HG03460 (cell line): ENCODE measurements around the gene FAM110A.
"Not testable (repeated sequence)": the region's sequence is repeated elsewhere in the genome, so short reads cannot be mapped to it uniquely, and the experiment has no call there.

Source experiments
- ATAC-seq: cut with Tn5 transposase; IDR thresholded peaks from one replicate; pipeline ENCODE4 v1.9.1; 2021; ENCODE audit not compliant: unreplicated experiment

FAM110A gene

DNA sequence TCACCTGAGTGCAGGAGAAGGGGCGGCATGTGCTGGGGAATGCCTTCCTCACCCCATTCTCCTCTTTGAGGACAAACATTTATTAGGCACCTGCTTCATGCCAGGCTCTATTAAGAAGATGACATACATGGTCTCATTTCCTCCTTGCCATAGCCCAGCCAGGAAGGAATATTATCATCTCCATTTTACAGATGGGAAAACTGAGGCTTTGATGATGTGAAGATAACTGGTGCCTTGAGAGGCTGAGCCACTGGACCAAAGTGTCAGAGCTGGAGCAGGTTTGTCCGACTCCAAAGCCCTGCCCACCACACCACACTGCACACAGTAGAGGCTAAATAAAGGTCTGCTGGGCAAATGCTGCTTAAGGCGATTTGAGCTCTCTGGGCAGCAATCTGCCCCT lies 37.2 kb downstream of the FAM110A start:
- no peak for ATAC-seq

DNA sequence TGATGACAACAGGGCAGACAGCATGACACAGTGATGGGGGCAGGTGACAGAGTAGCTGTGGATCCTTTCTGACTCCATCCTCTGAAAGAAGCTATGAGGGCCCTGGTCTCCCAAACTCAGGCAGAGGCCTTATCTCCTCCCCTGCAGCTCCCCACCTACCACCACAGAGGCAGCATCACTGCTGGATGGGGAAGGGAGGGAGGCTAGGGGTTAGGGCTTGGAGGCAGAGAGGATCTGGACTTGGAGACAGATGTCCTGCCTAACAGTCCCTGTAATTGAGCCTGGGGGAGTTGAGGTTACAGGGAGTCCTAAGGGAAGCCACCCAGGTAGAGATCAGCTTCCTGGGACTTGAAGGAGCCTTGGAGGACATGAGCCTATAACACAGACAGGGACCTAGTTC lies 37.9 kb downstream of the FAM110A start:
- ATAC-seq: no peak

DNA sequence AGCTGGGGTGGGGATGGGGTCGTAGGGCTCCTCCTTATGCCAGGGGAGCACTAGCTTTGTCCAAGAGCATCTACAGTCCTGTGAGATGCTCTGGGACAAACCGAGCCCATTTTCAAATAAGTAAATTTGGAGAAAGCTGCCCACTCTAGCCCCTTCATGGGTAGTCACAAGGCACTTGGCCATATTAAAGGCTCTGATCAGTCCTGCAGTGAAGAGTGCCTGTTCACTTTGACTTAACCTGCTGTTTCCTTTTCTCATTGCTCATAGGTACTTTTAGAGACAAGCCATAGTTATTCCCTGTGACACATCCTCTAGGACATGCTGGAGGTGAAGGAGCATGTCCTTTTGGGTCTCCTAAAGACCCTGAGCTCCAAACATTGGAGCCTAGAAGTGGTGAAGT lies 38.4 kb downstream of the FAM110A start:
- ATAC-seq: no peak

DNA sequence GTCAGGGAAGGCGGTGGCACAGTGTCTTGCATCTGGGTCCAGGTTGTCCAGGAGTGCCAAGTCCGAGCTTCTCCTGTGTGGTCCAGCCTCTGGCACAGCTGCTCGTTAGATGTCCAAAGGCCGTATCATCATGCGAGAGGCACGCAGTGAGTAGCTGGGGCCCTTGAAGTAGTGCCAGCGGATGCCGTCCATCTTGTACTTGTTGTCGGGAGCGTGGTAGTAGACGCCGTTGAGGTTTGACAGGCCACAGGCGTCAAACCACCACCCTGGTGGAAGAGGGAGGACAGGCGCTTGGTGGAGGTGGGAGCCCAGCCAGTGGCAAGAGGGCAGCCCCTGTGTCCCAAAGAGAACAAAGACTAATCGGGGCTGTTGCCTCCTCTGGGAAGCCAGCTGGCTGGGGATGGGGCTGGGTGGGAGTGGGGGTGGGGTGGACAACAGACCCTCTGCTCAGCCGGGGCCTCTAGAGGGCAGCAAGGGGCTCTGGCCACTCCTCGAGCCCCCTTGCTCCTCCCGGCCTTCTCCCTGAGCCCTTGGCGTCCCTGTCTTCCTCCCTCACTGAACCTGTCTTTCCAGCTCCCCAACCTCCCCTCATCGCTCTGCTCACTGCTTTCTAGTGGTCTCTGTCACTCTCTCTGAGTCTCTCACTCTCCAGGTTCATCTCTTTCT lies 39.5 kb downstream of the FAM110A start:
- ATAC-seq: no peak

DNA sequence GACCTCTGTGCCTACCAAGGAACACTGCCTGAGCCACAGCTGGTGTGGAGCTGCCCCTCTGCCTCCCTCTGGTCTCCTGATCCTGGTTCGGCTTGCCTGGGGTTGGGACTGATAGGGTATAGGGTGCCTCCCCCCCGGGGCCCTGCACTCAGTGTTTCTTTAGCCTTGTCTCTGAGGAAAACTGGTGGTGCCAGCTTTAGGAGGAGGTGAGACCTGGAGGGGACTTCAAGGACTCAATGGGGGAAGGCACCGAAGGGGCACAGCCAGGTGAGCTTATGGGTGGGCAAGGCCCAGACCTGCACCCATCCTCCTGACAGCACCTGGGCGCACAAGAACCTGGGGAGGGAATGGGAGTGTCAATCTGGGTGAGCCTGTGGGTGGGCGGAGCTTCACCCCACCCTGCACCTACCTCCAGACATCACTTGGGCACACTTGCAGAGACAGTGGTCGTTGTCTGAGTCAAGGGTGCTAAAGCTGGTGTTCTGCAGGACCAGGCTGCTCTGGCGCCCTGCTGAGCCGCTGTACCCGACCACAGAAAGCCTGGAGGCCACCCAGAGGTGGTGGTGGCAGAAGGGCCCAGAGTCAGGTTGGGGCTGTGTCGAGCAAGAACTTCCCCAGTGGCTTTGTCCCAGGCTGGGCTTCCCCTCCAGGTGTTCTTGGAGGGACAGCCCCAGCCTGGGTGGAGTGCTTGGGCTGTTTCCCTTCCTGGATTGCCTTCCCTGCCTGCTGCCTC lies 40.5 kb downstream of the FAM110A start:
- ATAC-seq: no peak

DNA sequence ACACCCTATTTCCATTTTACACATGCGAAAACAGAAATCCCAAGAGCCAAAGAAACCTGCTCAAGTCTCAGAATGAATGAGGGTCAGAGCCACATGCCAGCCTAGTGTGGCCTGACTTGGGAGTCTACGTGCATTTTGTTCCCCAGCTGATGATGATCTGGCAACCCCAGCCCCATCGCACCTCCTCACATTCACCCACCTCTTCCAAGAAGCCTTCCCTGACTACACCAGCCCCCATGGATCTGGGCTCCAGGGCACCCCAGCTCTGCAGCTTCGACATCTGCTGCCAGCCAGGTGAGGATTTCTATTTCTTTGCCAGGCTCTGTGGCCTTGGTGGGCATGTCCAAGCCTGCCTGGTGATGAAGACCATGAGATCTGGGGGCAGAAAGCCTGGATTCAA lies 41.6 kb downstream of the FAM110A start:
- ATAC-seq: no peak

DNA sequence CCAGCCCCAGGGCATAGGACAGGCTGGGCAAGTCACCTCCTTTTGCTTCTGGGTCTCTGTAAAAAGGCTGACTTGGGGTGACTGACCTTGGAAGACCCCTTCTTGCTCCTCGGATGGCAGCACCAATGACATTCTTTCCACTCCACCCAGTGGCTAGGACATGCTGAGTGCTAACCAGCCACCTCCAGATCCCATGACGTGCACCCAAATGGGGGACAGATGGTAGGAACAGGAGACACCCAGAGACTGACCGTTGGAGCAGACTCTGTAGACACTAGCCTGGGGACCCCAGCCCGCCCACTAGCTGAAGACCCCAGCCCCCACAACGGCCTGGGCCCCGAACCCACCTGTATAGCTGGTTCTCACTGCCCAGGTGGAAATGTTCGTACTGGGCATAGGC lies 44.3 kb downstream of the FAM110A start:
- ATAC-seq: no peak

DNA sequence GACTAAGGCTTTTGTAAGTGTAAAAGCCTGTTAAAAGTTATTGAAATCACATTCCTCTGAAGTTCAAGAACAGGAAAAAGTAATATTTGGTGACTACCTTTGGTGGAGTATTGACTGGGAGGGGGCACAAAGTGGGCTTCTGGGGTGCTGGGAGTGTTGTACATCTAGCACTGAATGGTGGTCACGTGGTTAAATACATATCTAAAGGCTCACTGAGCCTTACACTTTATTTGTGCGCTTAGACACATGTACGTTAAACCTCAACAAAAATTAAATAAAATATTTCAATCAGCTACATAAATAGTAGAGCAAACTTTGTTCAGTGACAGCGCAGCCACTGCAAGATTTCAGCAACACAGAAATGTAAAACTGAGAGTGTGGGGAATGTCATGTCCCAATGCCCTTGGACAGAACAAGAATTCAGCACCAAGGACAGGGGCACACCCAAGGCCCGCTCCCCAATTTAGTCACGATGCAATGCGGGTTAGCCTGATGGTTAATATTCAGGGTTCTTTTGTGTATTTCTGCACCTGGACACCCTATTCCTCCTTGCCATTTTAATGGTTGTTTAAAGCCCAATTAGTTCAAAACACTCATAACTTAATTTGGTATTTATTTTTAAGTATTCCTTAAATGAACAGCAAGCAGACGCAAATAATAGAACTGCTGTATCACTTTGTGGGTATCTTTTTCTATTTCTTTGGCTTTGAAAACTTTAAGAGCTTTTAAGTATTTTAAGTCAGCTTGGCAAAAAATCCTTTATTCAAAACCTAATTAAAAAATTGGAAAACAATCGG lies 45.2 kb downstream of the FAM110A start:
- ATAC-seq: no peak

DNA sequence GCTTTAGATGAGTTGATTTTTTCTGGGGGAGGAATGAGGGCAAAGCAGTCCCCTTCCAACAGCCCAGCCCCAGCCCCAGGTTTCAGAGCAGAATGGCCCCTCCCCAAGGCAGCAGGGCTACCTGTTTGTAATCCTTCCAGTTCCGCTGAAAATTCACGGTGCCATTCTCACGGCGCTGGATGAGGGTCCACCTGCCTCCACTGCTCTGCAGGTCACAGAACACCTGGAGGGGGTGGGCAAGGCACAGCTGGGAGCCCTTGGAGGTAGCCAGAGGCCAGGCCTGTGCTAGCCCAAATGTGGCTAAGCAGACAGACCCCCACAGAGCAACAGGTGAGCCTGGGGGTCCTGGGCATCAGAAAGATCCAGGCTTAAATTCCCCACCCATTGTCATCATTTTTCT lies 46.1 kb downstream of the FAM110A start:
- no peak for ATAC-seq

DNA sequence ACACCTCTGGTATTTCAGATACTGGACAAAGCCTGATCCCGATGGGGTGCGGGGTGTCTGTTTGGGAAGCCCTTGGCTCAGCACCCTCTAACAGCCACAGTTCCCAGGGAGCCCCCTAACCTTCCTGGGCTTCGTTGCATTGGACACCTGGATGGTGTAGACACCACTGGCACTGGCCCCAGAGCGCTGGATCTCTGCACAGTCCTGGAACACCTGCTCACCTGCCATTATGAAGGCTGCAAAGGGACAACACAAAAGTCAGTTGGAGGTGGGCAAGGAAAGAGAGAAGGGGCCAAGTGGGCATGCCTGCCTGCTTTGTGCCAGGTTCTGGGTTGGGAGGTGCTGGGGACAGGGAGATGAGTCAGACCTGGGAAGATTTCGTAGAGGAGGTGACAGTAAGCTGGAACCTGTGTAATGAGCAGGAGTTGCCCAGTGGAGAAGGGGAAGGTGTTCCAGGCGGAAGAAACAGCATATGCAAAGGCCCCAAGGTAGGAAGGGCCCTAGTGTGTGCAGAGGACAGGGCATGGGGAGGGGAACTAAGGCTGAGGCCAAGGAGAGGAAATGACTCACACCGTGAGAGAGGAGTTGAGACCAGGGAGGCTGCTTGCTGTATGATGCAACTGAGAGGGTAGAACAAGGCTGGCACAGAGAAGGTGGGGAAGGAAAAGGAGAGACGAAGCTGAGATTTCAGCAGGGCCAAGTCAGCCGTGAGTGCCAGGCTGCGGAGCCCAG lies 47.7 kb downstream of the FAM110A start:
- ATAC-seq: no peak

DNA sequence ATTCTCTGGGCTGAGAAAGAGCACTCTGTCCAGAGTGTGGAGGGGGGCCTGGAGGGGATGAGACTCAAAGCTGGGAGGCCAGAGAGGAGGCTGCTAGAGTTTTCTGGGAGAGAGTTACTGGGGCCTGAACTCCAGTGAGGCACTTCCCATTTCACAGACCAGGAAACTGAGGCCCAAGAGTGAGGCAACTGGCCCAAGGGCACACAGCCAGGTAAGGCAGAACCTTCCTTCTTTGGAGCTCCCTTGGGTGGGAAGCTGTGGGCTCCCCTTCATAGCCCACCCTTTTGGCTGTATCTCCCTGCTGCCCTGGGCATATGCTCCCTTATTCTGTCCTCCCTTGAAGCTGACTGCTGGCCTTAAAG lies 48.2 kb downstream of the FAM110A start:
- ATAC-seq: no peak

DNA sequence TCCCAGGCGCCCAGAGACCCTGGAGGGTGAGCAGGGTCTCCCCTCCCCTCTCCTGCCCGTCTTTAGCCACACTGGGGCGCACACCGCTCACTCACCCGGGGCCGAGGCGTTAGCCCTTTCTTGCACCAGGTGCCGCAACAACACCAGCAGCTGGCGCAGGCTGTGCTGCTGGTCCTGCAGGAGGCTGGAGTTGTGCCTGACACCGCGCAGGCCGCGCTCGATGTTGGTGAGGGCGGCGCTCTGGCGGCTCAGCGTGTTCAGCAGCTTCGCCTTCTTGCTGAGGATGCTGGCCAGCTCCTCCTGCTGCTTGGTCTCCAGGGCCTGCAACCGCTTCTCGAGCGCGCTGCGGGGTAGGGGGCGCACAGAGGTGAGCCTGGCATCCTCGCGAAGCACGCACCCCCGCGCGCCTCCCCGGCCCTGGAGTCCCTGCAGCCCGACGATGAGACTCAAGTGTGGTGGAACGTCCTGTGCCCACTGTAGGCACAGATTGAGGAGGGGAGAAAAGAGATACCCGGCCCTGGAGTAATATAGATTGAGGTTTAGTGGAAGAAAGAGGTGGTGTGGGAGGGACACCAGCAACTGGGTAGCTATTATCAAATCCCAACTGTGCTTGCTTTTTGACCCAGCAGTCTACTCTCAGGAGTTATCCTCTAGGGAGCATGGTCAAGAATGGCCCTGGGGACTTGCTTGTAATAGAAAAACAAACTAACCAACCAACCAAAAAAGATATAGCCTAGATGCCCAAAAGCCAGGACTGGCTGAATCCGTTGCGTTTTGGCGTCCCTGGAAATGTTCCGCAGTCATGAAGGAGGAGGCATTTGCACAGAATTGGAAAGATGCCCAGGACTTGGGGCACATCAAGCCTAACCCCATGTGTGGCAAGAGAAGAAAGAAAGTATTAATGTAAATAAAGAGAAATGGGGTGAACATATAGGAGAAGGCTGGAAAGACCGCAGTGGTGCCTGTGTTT lies 51.8 kb downstream of the FAM110A start:
- no peak for ATAC-seq

DNA sequence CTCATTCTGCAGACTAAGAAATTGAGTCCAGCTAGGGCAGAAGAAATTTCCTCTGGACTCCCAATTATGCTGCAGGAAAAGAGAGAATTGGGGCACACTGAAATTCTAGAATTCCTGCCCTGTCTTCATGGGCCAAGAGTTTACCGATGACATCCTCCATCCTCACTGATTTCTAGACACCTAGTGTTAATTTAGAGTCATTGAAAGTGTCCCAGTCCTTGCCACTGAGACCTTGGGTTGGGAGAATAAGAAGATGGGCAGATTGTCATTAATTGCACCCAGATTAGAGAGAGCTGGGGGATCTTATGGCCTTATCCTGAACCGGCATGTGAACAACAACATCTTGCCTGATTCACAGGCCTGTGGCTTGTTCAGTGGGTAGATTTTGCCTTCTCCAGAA lies 53.6 kb downstream of the FAM110A start:
- ATAC-seq: no peak

DNA sequence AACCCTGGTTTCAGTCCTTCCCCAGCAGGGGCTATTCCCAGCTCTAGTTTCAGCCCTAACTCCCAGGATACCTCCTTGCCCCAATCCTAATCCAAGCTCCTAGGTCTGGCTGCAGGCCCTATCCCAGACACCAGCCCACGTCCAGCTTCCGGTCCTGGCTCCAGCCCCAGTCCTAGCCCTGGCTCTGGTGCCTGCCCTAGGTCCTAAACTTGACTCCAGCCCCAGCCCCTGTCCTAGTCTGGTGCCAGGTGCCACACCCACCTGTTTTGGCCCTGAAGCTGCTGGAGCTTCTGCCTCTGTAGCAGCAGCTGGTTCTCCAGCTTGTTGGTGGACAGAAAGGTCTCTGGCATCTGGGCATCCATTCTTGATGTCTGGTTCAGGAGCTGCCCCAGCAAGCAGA lies 54.5 kb downstream of the FAM110A start:
- no peak for ATAC-seq

DNA sequence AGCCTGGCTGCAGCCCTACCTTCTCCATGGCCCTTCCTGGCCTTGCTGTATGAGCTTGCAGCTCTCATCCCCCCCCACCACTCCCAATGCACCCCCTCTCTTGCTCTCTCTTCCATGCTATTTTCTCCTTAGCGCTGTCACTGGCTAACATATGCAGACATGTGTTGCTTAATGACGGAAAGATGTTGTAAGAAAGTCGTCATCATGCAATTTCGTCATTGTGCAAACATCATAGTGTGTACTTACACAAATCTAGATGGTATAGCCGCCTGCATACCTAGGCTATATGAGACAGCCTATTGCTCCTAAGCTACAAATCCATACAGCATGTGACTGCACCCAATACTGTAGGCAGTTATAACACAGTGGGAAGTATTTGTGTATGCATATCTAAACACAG lies 55.6 kb downstream of the FAM110A start:
- ATAC-seq: no peak

DNA sequence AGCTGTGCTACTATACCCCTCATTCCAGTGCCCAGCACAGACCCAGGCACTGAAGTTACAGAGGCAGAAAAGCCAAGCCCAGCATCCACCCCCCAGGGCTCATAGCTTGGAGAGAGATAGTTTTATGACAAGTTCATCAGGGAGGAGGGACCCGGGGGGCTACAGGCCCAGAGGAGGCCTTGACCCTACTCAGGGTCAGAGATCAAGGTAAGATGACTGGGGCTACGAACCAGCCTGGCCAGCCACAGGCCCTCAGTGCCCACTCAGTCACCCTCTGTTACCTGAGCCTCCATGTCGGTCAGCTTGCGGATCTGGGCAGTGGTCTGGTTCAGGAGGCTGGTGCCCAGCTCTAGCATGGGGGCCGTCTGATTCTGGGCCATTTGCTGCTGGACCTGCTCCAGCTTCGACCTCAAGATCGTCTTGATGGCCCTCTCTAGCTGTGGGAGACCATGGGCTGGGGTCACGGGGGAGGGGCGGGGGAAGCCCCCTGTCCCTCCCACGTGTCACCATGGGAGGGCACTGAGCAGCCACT lies 56.5 kb downstream of the FAM110A start:
- ATAC-seq: no peak

DNA sequence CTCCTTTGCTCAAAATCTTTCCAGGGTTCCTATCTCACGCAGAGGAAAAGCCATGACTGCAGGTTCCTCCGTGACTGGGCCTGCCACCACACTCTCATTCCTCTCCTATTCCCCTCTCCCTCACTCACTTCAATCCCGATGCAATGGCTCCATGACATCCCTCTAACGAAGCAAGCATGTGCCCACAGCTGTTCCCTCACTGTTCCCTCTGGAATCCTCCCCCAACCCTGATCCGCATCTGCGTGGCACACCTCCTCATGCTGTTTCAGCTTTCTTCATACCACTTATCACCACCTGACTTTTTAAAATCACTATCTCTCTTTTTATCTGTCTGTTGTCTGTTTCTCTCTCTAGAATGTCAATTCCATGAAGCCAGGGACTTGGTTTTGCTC lies 57.1 kb downstream of the FAM110A start:
- ATAC-seq: no peak

DNA sequence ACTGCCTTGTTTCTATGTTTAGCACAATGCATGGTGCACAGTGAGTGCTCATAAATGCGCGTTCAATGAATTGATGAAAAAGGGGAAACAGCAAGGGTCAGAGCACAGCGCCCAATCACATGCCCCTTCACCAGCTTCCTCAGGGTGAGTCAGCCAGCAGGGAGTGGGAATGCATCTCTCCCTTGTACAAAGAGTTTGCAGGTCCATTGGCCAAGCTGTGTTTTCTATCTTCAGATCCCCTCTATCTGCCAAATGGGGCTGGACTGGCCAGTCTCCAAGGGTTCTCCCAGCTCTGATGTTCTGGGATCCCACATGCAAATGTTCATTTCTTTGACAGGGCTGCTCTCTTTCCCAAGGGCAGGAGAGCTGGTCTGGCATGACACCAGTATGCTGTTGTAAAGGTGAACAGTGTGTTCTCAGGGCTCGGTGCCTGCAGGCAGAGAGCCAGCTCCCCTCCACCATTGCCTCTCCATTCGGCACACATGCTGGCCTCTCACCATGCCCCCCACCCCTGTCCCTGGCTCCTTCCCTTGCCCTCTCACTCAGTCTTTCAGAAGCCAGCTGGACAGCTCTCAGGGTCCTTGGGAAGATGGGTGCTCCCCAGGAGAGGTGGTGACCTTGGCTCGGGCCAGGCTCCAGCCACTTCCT lies 57.7 kb downstream of the FAM110A start:
- no peak for ATAC-seq

DNA sequence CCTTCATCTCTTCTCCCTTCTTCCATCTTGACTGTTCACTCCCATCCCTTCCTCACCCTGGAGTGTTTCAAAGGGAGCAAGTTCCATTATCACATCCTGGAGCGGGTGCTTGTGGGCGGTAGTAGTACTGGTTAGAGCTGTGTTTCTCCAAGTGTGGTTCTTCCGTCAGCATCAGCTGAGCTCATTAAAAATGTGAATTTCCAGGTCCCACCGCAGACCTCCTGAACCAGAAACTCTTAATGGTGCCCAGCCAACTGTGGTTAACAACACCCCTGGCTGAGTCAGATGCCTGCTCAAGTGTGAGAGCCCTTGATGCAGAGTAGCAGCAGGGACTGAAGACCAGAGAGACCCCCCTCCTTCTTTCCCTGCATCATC lies 58.2 kb downstream of the FAM110A start:
- ATAC-seq: no peak

DNA sequence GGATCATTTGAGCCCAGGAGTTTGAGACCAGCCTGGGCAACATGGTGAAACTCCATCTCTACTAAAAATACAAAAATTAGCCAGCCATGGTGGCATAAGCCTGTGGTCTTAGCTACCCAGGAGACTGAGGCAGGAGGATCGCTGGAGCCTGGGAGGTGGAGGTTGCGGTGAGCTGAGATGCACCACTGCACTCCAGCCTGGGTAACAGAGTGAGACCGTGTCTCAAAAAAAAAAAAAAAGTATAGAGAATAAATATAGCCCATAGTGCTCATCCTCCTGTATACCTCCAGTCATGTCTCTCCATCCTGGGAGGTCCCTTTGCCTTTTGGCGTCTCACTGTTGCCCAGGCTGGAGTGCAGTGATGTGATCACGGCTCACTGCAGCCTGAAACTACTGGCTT lies 58.9 kb downstream of the FAM110A start:
- not testable (repeated sequence) for ATAC-seq
